HEK293 (cell line): ENCODE measurements around the gene LY6G6D.

Source experiments
- ZBTB49 ChIP-seq: fragments of 450-650 bp; formaldehyde crosslinking; IDR thresholded peaks from 2 replicates; pipeline ENCODE4 v1.5.1; 2016; ENCODE audit warnings: missing biosample characterization, missing genetic modification characterization, low read depth
- ZNF292 ChIP-seq: fragments of 450-650 bp; formaldehyde crosslinking; IDR thresholded peaks from 2 replicates; pipeline ENCODE4 v1.5.1; 2016; ENCODE audit warnings: low read depth, missing biosample characterization, missing genetic modification characterization, borderline replicate concordance
- ZNF510 ChIP-seq: fragments of 450-650 bp; formaldehyde crosslinking; IDR thresholded peaks from 2 replicates; pipeline ENCODE4 v1.5.1; 2018; ENCODE audit warnings: mild to moderate bottlenecking, missing genetic modification characterization, missing biosample characterization; ENCODE audit not compliant: insufficient replicate concordance
- ZNF513 ChIP-seq: fragments of 450-650 bp; IDR thresholded peaks from 2 replicates; pipeline ENCODE4 v1.5.1; 2018; ENCODE audit warnings: missing biosample characterization, missing genetic modification characterization
- ZNF768 ChIP-seq: fragments of 450-650 bp; formaldehyde crosslinking; IDR thresholded peaks from 2 replicates; pipeline ENCODE4 v1.5.1; 2018; ENCODE audit warnings: missing biosample characterization, mild to moderate bottlenecking, missing genetic modification characterization
- ZNF791 ChIP-seq: fragments of 450-650 bp; formaldehyde crosslinking; IDR thresholded peaks from 2 replicates; pipeline ENCODE4 v1.5.1; 2016; ENCODE audit warnings: missing biosample characterization, missing genetic modification characterization
- TF ChIP-seq, protein P1 (sequence below): fragments of 450-650 bp; formaldehyde crosslinking; IDR thresholded peaks from 2 replicates; pipeline ENCODE4 v1.5.1; 2016; ENCODE audit warnings: missing biosample characterization, missing genetic modification characterization
- TF ChIP-seq, protein P2 (sequence below): fragments of 450-650 bp; formaldehyde crosslinking; IDR thresholded peaks from 2 replicates; pipeline ENCODE4 v1.5.1; 2017; ENCODE audit warnings: missing biosample characterization, missing genetic modification characterization

DNA sequence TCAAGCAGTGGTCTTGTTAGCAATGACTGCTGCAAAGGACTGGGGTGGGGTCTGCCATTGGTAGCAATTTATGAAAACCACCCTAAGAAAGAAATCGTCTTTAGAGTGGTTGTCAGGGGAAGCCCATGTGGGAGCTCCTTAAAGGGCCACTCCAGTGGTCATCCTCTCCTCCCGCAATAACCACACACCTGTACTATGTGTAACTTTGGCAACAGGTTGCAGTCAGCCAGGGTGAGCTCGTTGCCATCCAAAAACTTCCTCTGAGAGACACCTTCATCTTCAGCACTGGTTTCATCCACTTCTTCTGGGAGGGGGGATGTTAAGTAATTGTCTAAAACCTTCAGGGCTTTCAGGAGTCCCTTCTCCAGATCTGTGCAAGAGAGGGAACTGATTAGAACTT lies 16.9 kb downstream of the LY6G6D start:
- no peak for TF ChIP-seq ZNF768
- no peak for TF ChIP-seq ZNF292 (tag by site-specific recombination)
- TF ChIP-seq ZNF791 (tag by site-specific recombination), result no peak
- TF ChIP-seq, protein P1, sequence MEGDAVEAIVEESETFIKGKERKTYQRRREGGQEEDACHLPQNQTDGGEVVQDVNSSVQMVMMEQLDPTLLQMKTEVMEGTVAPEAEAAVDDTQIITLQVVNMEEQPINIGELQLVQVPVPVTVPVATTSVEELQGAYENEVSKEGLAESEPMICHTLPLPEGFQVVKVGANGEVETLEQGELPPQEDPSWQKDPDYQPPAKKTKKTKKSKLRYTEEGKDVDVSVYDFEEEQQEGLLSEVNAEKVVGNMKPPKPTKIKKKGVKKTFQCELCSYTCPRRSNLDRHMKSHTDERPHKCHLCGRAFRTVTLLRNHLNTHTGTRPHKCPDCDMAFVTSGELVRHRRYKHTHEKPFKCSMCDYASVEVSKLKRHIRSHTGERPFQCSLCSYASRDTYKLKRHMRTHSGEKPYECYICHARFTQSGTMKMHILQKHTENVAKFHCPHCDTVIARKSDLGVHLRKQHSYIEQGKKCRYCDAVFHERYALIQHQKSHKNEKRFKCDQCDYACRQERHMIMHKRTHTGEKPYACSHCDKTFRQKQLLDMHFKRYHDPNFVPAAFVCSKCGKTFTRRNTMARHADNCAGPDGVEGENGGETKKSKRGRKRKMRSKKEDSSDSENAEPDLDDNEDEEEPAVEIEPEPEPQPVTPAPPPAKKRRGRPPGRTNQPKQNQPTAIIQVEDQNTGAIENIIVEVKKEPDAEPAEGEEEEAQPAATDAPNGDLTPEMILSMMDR (tag by site-specific recombination), result no peak
- TF ChIP-seq ZBTB49 (tag by site-specific recombination), result no peak
- no peak for TF ChIP-seq ZNF510 (tag by site-specific recombination)
- no peak for TF ChIP-seq ZNF513 (tag by site-specific recombination)
- TF ChIP-seq, protein P2, sequence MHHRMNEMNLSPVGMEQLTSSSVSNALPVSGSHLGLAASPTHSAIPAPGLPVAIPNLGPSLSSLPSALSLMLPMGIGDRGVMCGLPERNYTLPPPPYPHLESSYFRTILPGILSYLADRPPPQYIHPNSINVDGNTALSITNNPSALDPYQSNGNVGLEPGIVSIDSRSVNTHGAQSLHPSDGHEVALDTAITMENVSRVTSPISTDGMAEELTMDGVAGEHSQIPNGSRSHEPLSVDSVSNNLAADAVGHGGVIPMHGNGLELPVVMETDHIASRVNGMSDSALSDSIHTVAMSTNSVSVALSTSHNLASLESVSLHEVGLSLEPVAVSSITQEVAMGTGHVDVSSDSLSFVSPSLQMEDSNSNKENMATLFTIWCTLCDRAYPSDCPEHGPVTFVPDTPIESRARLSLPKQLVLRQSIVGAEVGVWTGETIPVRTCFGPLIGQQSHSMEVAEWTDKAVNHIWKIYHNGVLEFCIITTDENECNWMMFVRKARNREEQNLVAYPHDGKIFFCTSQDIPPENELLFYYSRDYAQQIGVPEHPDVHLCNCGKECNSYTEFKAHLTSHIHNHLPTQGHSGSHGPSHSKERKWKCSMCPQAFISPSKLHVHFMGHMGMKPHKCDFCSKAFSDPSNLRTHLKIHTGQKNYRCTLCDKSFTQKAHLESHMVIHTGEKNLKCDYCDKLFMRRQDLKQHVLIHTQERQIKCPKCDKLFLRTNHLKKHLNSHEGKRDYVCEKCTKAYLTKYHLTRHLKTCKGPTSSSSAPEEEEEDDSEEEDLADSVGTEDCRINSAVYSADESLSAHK (tag by site-specific recombination), result no peak
